GM12801 (cell line): Measurements from ENCODE around the gene WDR76.

Source experiments
- TF ChIP-seq, protein P1 (sequence below): IDR thresholded peaks from one replicate; pipeline ENCODE4 v1.5.1; 2011; ENCODE audit warnings: control low read depth; ENCODE audit not compliant: insufficient read length; ENCODE audit errors: extremely low read depth

WDR76 gene

DNA sequence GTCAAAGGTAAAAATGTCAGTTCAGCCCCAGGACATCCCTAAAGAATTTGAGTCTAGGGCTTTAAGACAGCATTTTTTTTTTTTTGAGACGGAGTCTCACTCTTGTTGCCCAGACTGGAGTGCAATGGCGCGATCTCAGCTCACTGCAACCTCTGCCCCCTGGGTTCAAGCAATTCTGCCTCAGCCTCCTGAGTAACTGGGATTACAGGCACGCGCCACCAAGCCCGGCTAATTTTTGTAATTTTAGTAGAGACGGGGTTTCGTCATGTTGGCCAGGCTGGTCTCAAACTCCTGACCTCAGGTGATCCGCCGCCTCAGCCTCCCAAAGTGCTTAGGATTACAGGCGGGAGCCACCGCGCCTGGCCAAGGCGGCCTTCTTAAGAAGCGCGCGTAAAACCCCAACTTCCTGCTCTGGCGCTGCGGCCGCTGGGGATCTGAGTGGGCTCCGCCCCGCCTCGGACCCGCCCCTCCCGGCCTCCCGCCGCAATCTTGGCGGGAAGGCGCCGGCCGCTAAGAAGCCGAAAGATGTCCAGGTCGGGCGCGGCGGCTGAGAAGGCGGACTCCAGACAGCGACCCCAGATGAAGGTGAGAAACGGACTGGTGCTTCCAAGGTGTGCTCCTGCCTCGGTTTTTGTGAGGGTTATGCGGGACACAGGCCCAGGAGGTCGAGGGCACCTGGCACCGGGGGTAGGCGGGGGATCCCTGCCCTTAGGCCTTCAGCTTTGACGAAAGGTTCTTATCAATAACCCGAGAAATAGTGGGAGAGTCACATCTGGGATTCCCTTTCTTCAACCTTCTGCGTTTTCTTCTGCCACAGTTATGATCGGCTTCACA lies at the start of gene WDR76:
Gene WDR76 (plus strand): TSS at position 495 of the 834 bp plus-strand sequence. CDS start 31 bp downstream, at position 526.
- TF ChIP-seq, protein P1, sequence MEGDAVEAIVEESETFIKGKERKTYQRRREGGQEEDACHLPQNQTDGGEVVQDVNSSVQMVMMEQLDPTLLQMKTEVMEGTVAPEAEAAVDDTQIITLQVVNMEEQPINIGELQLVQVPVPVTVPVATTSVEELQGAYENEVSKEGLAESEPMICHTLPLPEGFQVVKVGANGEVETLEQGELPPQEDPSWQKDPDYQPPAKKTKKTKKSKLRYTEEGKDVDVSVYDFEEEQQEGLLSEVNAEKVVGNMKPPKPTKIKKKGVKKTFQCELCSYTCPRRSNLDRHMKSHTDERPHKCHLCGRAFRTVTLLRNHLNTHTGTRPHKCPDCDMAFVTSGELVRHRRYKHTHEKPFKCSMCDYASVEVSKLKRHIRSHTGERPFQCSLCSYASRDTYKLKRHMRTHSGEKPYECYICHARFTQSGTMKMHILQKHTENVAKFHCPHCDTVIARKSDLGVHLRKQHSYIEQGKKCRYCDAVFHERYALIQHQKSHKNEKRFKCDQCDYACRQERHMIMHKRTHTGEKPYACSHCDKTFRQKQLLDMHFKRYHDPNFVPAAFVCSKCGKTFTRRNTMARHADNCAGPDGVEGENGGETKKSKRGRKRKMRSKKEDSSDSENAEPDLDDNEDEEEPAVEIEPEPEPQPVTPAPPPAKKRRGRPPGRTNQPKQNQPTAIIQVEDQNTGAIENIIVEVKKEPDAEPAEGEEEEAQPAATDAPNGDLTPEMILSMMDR, result no peak

DNA sequence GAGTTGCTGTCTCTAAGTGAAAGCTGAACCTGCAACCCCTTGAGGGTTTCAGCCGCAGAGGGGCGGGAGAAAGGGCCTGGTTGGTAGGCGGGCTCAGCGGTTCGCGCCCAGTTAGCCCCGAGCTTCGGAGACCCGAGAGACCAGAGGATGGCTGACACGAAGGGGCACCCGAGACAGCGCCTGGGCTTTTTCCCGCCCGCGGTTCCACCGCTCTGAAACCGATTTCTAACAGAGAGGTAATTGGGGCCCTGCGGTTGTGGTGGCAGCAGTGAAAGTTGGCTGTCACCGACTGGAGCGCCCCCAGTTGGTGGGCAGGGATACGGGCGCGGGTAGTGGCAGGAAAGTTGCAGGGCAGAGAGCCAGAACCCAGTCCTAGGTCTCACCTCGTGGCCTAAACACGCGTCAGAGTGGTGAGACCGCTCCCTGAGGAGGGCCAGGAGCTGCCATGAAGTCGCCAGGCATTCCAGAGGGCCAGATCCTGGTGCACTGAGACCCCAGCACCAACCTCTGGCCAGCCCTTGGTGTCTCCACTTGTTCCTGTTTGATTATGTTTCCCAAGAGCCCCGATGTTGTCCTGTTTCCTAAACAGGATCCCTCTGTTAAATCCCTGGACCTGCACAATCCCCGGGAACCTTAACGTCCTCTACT lies 49.4 kb upstream of the WDR76 start:
- TF ChIP-seq, protein P1, result no peak

DNA sequence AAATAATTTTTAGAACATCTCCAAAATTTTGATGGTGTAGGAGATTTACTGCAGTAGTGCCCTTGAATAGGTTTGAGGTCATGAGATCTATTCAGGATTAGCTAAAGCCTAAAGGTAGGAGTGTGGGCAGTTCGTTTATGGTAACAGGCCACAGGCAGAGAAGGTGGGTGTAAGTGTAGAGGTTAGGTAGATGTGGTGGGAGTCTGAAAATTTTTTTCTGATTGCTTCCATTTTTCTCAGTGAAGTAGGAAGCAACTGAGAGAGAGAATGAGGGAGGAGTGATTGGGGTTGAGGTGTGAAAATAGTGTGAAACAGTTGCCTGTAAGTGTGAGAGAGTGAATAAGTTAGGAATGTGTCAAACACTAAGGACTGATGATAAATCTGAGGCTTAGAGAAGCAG lies 47.8 kb upstream of the WDR76 start:
- TF ChIP-seq, protein P1, result no peak

DNA sequence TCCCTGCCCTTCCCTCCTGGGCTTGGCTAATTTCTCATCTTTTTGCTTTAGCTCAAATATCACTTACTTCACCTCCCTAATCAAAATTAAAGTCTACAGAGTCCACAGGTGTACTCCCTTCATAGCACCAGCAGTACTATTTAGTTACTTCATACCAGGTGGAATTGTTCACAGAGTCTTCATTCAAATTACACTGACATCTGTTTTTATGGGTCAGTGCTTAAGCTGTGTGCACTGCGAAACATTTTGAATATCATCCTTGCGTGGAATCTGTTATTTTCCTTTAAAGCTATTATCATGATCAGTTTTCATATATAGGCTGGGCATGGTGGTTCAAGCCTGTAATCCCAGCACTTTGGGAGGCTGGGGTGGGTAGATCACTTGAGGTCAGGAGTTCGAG lies 37.4 kb upstream of the WDR76 start:
- TF ChIP-seq, protein P1, result no peak

DNA sequence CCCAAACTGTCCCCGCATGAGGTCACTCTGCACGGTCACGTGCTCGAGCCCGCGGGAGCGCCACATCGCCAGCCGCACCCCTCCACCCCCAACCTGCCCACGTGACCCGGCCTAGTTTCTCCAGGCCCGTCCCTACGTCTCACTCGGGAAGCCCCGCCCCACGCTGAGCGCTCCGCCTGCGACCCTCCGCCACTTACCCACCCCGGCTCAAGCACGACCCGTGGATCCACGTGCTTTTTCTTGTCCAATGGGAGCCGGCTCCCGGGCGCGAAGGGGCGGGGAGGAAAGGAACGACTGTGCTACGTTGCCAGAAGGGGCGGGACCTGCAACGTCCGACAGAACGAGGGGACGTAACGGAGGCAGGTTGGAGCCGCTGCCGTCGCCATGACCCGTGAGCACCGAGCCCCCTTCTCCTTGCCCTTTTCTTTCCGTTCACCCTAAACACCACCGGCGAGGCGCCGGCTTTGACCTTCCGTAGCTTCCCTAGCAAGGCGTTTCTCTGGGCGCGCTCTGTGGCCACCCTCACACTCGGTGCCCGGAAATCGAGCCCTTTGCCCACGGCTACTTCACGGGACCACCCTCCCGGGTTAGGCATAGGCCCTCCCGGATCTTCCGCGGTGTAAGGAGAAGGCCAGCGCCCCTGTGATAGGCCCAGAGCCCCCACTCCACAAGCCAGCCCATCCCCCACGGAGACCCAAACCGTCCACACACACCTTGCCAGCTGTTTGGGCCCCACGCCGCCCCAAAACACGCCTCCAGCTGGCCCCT lies 34.6 kb upstream of the WDR76 start, which contains the start of gene SERF2:
Gene SERF2 (plus strand): TSS at position 328 of the 768 bp plus-strand sequence. CDS start 57 bp downstream, at position 385.
- TF ChIP-seq, protein P1, result no peak

DNA sequence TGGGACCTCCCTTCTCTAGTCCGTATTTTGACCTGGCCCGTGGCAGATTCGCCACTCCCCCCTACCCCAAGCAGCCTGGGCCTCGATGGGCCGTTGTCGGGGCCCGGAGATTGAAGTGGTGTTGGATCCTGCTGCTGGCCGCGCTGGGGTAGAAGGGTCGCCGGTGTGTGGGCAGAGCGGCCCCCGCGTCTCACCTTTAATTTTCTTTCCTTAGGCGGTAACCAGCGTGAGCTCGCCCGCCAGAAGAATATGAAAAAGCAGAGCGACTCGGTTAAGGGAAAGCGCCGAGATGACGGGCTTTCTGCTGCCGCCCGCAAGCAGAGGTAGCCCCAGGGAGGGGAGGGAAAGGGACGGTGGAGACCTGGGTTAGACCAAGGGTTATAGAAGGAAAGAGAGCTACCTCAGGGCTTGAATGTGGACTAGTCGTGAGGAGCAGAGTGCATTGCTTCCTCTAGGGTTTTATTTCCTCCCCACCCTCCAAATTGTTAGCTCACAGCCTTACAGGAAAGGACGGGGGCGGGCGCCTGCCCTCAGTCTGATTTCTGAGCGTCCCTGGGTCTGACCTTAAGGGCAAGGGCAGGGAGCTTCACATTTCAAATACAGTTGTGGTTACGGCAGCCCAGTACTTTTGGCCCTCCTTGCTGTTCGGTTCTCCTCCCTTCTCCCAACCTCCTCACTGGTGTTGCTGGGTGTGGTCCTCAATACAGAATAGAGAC lies 33.9 kb upstream of the WDR76 start:
- TF ChIP-seq, protein P1, result no peak

DNA sequence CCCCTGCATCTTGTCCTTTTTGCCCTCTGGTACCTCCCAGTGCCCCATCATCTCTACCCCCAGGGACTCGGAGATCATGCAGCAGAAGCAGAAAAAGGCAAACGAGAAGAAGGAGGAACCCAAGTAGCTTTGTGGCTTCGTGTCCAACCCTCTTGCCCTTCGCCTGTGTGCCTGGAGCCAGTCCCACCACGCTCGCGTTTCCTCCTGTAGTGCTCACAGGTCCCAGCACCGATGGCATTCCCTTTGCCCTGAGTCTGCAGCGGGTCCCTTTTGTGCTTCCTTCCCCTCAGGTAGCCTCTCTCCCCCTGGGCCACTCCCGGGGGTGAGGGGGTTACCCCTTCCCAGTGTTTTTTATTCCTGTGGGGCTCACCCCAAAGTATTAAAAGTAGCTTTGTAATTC lies 33.2 kb upstream of the WDR76 start:
- TF ChIP-seq, protein P1, result no peak
